WTC11 (cell line): ENCODE measurements around the gene IRX4. TPM values are rescaled to one million over a fixed set of nuclear protein-coding genes. Genes with fewer than 3 reads are reported as not detected.

Source experiments
- ATAC-seq: fragments of 200-7000 bp; cut with Tn5 transposase; 2 replicates; pipeline ENCODE4 v1.10.0; 2021; ENCODE audit warnings: mild to moderate bottlenecking, moderate library complexity
- CTCF ChIA-PET: fragments of 300-600 bp; sonication (Branson Sonifier 250); formaldehyde crosslinking; loops from one replicate; lab custom pipeline; 2021; ENCODE audit warnings: antibody characterized with exemption; lab: Charles Lee
- POLR2A ChIA-PET: fragments of 350-600 bp; sonication (Branson Sonifier 250); formaldehyde crosslinking; loops from one replicate; lab custom pipeline; 2021; ENCODE audit warnings: antibody characterized with exemption; lab: Charles Lee
- DNase-seq: peaks from one replicate; pipeline ENCODE4 v3.0.0; 2021; ENCODE audit warnings: low spot score
- H3K27ac Mint-ChIP-seq: 2 replicates; pipeline ENCODE4 v1.8.0; 2021; ENCODE audit warnings: mixed read lengths
- H3K27me3 Mint-ChIP-seq: 2 replicates; pipeline ENCODE4 v1.8.0; 2021; ENCODE audit warnings: low read depth, mild to moderate bottlenecking, moderate library complexity, mixed read lengths
- H3K36me3 Mint-ChIP-seq: 2 replicates; pipeline ENCODE4 v1.8.0; 2021; ENCODE audit warnings: mixed read lengths
- H3K4me1 Mint-ChIP-seq: 2 replicates; pipeline ENCODE4 v1.8.0; 2022; ENCODE audit warnings: mixed read lengths
- H3K4me3 Mint-ChIP-seq: 2 replicates; pipeline ENCODE4 v1.8.0; 2021; ENCODE audit warnings: mild to moderate bottlenecking, moderate library complexity, mixed read lengths
- H3K9me3 Mint-ChIP-seq: 2 replicates; pipeline ENCODE4 v1.8.0; 2021; ENCODE audit warnings: mixed read lengths
- CREB1 ChIP-seq: sonication (generic); formaldehyde crosslinking; IDR thresholded peaks from 2 replicates; pipeline ENCODE4 v1.8.0; 2023; ENCODE audit warnings: mild to moderate bottlenecking, missing genetic modification reagents
- E2F5 ChIP-seq: sonication (generic); formaldehyde crosslinking; IDR thresholded peaks from 2 replicates; pipeline ENCODE4 v1.8.1; 2022; ENCODE audit warnings: mild to moderate bottlenecking, moderate library complexity, missing genetic modification reagents
- FOXJ3 ChIP-seq: sonication (generic); formaldehyde crosslinking; IDR thresholded peaks from 2 replicates; pipeline ENCODE4 v1.9.0; 2021; ENCODE audit warnings: missing genetic modification reagents, mild to moderate bottlenecking, borderline replicate concordance
- FOXP1 ChIP-seq: sonication (generic); formaldehyde crosslinking; IDR thresholded peaks from 2 replicates; pipeline ENCODE4 v1.8.0; 2022; ENCODE audit warnings: missing genetic modification reagents, mild to moderate bottlenecking, moderate library complexity, borderline replicate concordance
- HMGXB4 ChIP-seq: sonication (generic); formaldehyde crosslinking; IDR thresholded peaks from 2 replicates; pipeline ENCODE4 v1.8.1; 2023; ENCODE audit warnings: mild to moderate bottlenecking, moderate library complexity, missing genetic modification reagents
- NFE2L1 ChIP-seq: sonication (generic); formaldehyde crosslinking; IDR thresholded peaks from 2 replicates; pipeline ENCODE4 v1.8.1; 2023; ENCODE audit warnings: missing genetic modification reagents
- NFYB ChIP-seq: sonication (generic); formaldehyde crosslinking; conservative IDR thresholded peaks from 2 replicates; pipeline ENCODE4 v1.8.0; 2022; ENCODE audit warnings: low read depth, missing genetic modification reagents
- NR2C2 ChIP-seq: sonication (generic); formaldehyde crosslinking; IDR thresholded peaks from 2 replicates; pipeline ENCODE4 v1.8.0; 2022; ENCODE audit warnings: mild to moderate bottlenecking, missing genetic modification reagents
- OVOL2 ChIP-seq: fragments of 250-450 bp; sonication (Bioruptor Pico); IDR thresholded peaks from 2 replicates; pipeline ENCODE4 v1.9.0; 2021; ENCODE audit warnings: mild to moderate bottlenecking, borderline replicate concordance
- SP1 ChIP-seq: sonication (generic); formaldehyde crosslinking; conservative IDR thresholded peaks from 2 replicates; pipeline ENCODE4 v1.8.1; 2022; ENCODE audit warnings: missing genetic modification reagents
- TEAD1 ChIP-seq: sonication (generic); formaldehyde crosslinking; IDR thresholded peaks from 2 replicates; pipeline ENCODE4 v1.8.0; 2022; ENCODE audit warnings: mild to moderate bottlenecking, missing genetic modification reagents
- ZBTB43 ChIP-seq: sonication (generic); formaldehyde crosslinking; IDR thresholded peaks from 2 replicates; pipeline ENCODE4 v1.8.1; 2023; ENCODE audit warnings: mild to moderate bottlenecking, missing genetic modification reagents
- ZNF263 ChIP-seq: sonication (generic); formaldehyde crosslinking; IDR thresholded peaks from 2 replicates; pipeline ENCODE4 v1.8.1; 2022; ENCODE audit warnings: low read depth, mild to moderate bottlenecking, moderate library complexity, missing genetic modification reagents
- ZNF317 ChIP-seq: sonication (generic); formaldehyde crosslinking; IDR thresholded peaks from 2 replicates; pipeline ENCODE4 v1.8.1; 2023; ENCODE audit warnings: low read depth, mild to moderate bottlenecking, moderate library complexity, missing genetic modification reagents, borderline replicate concordance
- total RNA-seq: library from RNA; stranded (reverse); gene quantifications from 3 replicates; pipeline ENCODE4 v1.2.3, GENCODE V29; 2021
- TF ChIP-seq, protein P1 (sequence below): sonication (generic); formaldehyde crosslinking; IDR thresholded peaks from 2 replicates; pipeline ENCODE4 v1.8.1; 2022; ENCODE audit warnings: low read depth, mild to moderate bottlenecking, moderate library complexity, missing genetic modification reagents, borderline replicate concordance
- TF ChIP-seq, protein P2 (sequence below): sonication (generic); formaldehyde crosslinking; IDR thresholded peaks from 2 replicates; pipeline ENCODE4 v1.8.1; 2023; ENCODE audit warnings: mild to moderate bottlenecking, missing genetic modification reagents
- TF ChIP-seq, protein P3 (sequence below): sonication (generic); formaldehyde crosslinking; IDR thresholded peaks from 2 replicates; pipeline ENCODE4 v1.8.0; 2022; ENCODE audit warnings: mild to moderate bottlenecking, missing genetic modification reagents
- TF ChIP-seq, protein P4 (sequence below): sonication (generic); formaldehyde crosslinking; conservative IDR thresholded peaks from 2 replicates; pipeline ENCODE4 v1.8.1; 2023; ENCODE audit warnings: mild to moderate bottlenecking, low read depth, missing genetic modification reagents, moderate library complexity

The IRX4 gene
- total RNA-seq, 1 experiment from 2014 or later, result 9.0 TPM

GRCh38 chr5:1919750-1920149, 37.0 kb upstream of the IRX4 start:
- TF ChIP-seq NFE2L1 (CRISPR knock-in tag), result no peak
- TF ChIP-seq, protein P1, sequence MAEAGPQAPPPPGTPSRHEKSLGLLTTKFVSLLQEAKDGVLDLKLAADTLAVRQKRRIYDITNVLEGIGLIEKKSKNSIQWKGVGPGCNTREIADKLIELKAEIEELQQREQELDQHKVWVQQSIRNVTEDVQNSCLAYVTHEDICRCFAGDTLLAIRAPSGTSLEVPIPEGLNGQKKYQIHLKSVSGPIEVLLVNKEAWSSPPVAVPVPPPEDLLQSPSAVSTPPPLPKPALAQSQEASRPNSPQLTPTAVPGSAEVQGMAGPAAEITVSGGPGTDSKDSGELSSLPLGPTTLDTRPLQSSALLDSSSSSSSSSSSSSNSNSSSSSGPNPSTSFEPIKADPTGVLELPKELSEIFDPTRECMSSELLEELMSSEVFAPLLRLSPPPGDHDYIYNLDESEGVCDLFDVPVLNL (CRISPR knock-in tag), result no peak
- TF ChIP-seq FOXP1 (CRISPR knock-in tag), result no peak
- TF ChIP-seq, protein P2, sequence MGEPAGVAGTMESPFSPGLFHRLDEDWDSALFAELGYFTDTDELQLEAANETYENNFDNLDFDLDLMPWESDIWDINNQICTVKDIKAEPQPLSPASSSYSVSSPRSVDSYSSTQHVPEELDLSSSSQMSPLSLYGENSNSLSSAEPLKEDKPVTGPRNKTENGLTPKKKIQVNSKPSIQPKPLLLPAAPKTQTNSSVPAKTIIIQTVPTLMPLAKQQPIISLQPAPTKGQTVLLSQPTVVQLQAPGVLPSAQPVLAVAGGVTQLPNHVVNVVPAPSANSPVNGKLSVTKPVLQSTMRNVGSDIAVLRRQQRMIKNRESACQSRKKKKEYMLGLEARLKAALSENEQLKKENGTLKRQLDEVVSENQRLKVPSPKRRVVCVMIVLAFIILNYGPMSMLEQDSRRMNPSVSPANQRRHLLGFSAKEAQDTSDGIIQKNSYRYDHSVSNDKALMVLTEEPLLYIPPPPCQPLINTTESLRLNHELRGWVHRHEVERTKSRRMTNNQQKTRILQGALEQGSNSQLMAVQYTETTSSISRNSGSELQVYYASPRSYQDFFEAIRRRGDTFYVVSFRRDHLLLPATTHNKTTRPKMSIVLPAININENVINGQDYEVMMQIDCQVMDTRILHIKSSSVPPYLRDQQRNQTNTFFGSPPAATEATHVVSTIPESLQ (CRISPR knock-in tag), result no peak
- TF ChIP-seq SP1, result no peak
- TF ChIP-seq E2F5, result no peak
- TF ChIP-seq NFYB, result no peak
- TF ChIP-seq ZBTB43, result no peak
- TF ChIP-seq OVOL2 (CRISPR knock-in tag), result no peak
- TF ChIP-seq TEAD1 (CRISPR knock-in tag), result no peak
- TF ChIP-seq FOXJ3 (CRISPR knock-in tag), result no peak
- TF ChIP-seq CREB1 (CRISPR knock-in tag), result no peak
- TF ChIP-seq, protein P3, sequence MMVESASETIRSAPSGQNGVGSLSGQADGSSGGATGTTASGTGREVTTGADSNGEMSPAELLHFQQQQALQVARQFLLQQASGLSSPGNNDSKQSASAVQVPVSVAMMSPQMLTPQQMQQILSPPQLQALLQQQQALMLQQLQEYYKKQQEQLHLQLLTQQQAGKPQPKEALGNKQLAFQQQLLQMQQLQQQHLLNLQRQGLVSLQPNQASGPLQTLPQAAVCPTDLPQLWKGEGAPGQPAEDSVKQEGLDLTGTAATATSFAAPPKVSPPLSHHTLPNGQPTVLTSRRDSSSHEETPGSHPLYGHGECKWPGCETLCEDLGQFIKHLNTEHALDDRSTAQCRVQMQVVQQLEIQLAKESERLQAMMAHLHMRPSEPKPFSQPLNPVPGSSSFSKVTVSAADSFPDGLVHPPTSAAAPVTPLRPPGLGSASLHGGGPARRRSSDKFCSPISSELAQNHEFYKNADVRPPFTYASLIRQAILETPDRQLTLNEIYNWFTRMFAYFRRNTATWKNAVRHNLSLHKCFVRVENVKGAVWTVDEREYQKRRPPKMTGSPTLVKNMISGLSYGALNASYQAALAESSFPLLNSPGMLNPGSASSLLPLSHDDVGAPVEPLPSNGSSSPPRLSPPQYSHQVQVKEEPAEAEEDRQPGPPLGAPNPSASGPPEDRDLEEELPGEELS (CRISPR knock-in tag), result no peak
- TF ChIP-seq HMGXB4 (CRISPR knock-in tag), result no peak
- TF ChIP-seq ZNF317 (CRISPR knock-in tag), result no peak
- TF ChIP-seq, protein P4, sequence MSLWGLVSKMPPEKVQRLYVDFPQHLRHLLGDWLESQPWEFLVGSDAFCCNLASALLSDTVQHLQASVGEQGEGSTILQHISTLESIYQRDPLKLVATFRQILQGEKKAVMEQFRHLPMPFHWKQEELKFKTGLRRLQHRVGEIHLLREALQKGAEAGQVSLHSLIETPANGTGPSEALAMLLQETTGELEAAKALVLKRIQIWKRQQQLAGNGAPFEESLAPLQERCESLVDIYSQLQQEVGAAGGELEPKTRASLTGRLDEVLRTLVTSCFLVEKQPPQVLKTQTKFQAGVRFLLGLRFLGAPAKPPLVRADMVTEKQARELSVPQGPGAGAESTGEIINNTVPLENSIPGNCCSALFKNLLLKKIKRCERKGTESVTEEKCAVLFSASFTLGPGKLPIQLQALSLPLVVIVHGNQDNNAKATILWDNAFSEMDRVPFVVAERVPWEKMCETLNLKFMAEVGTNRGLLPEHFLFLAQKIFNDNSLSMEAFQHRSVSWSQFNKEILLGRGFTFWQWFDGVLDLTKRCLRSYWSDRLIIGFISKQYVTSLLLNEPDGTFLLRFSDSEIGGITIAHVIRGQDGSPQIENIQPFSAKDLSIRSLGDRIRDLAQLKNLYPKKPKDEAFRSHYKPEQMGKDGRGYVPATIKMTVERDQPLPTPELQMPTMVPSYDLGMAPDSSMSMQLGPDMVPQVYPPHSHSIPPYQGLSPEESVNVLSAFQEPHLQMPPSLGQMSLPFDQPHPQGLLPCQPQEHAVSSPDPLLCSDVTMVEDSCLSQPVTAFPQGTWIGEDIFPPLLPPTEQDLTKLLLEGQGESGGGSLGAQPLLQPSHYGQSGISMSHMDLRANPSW (CRISPR knock-in tag), result no peak
- TF ChIP-seq NR2C2 (CRISPR knock-in tag), result no peak
- no peak for TF ChIP-seq ZNF263 (CRISPR knock-in tag)
- ATAC-seq (no peak), DNase-seq (no peak)
- no peaks in the 10 kb centered on the region for H3K36me3 Mint-ChIP-seq
- no peaks in the 10 kb centered on the region for H3K9me3 Mint-ChIP-seq
- CTCF ChIA-PET, result no interaction called here
- POLR2A ChIA-PET, result no interaction called here
- H3K4me3 Mint-ChIP-seq, result no peak overlapping the region
- no peaks in the 10 kb centered on the region for H3K27me3 Mint-ChIP-seq
- 0 out of 2 replicates have a peak, but pooled peaks cover 2% of the 10 kb centered on the region for H3K4me1 Mint-ChIP-seq
- H3K27ac Mint-ChIP-seq, result no peak overlapping the region
